Measurements from ENCODE around the gene PIK3CA. TPM values are rescaled to one million over a fixed set of nuclear protein-coding genes. Genes with fewer than 3 reads are reported as not detected.

PIK3CA gene
- polyA plus RNA-seq, 1 experiment: 21.4 TPM

GRCh38 chr3:179175358-179175757 is 27.2 kb downstream of the PIK3CA start:
- POLR2A ChIA-PET: no interaction called here
- DNase-seq (ENCODE audit: low read depth, low spot score): no peak
- no peaks in the 10 kb centered on the region for H3K27me3 ChIP-seq (ENCODE audit: control insufficient read depth, insufficient read depth, low read length)
- H3K9me3 ChIP-seq (ENCODE audit: control insufficient read depth, insufficient read depth, low read length): no peaks in the 10 kb centered on the region
- CTCF ChIA-PET: no interaction called here
- H3K27ac ChIP-seq (ENCODE audit: low read depth, low read length): no peak overlapping the region
- TF ChIP-seq CTCF (IDR thresholded peaks at IDR 0.05; ENCODE audit: low read depth, low read length): no peak
- H3K4me3 ChIP-seq (ENCODE audit: low read depth, low read length): no peak overlapping the region

- ChIA-PET POLR2A (interaction anchor here (0.9 kb wide), 1 partner anchor 19 kb away, joined by 3 read pairs; no protein-coding TSS in a partner anchor), CTCF (interaction anchor here (0.7 to 1.0 kb wide), 4 partner anchors 10 to 144 kb away, joined by 3 to 4 read pairs (median 4); no protein-coding TSS in a partner anchor)
- Histone ChIP-seq H3K4me3 (ENCODE audit: low read depth, low read length) (no peak overlapping the region), H3K27ac (ENCODE audit: low read depth, low read length) (no peak overlapping the region), H3K9me3 (ENCODE audit: control insufficient read depth, insufficient read depth, low read length) (no peaks in the 10 kb centered on the region), H3K27me3 (ENCODE audit: control insufficient read depth, insufficient read depth, low read length) (no peaks in the 10 kb centered on the region)
- no peak for TF ChIP-seq CTCF (IDR thresholded peaks at IDR 0.05; ENCODE audit: low read depth, low read length)
- DNase-seq (ENCODE audit: low read depth, low spot score): no peak
Measured at GRCh38 chr3:179177611-179178010, 29.5 kb downstream of the PIK3CA start.

- ChIA-PET CTCF (no interaction called here), POLR2A (no interaction called here)
- TF ChIP-seq CTCF (IDR thresholded peaks at IDR 0.05; ENCODE audit: low read depth, low read length): no peak
- no peaks in the 10 kb centered on the region for H3K27me3 ChIP-seq (ENCODE audit: control insufficient read depth, insufficient read depth, low read length)
- no peak overlapping the region for H3K4me3 ChIP-seq (ENCODE audit: low read depth, low read length)
- DNase-seq (ENCODE audit: low read depth, low spot score): no peak
- no peak overlapping the region for H3K27ac ChIP-seq (ENCODE audit: low read depth, low read length)
- H3K9me3 ChIP-seq (ENCODE audit: control insufficient read depth, insufficient read depth, low read length): no peaks in the 10 kb centered on the region
Measured at GRCh38 chr3:179179256-179179655, 31.1 kb downstream of the PIK3CA start.

- no peak for DNase-seq (ENCODE audit: low read depth, low spot score)
- no peak for TF ChIP-seq CTCF (IDR thresholded peaks at IDR 0.05; ENCODE audit: low read depth, low read length)
- Histone ChIP-seq H3K27me3 (ENCODE audit: control insufficient read depth, insufficient read depth, low read length) (no peaks in the 10 kb centered on the region), H3K27ac (ENCODE audit: low read depth, low read length) (no peak overlapping the region), H3K4me3 (ENCODE audit: low read depth, low read length) (no peak overlapping the region), H3K9me3 (ENCODE audit: control insufficient read depth, insufficient read depth, low read length) (no peaks in the 10 kb centered on the region)
- ChIA-PET CTCF (no interaction called here), POLR2A (no interaction called here)
Measured at GRCh38 chr3:179179979-179180759, 32.0 kb downstream of the PIK3CA start.

DNA sequence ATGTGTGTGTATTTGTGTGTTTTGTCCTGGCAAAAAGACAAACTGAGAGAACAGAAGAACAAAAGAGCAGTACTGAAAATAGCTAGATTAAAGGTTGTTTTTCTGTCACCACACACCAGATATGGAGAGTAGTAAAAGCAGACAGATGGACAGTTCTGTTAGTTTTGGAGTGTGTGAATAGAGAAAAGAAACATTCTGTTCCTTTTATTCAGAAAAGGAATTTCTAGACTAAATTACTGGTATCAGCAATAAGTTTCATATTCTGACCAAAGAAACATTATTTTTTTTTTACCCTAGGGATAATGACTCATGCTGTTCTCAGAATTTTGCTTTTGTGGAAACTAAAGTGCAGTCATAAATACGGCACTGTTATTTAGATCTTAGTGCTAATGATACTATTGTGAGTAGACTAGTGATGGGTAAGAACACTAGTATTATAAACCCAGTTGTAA is 32.9 kb downstream of the PIK3CA start:
- no peak for DNase-seq (ENCODE audit: low read depth, low spot score)
- CTCF ChIA-PET: no interaction called here
- no peak overlapping the region for H3K27ac ChIP-seq (ENCODE audit: low read depth, low read length)
- H3K9me3 ChIP-seq (ENCODE audit: control insufficient read depth, insufficient read depth, low read length): no peaks in the 10 kb centered on the region
- H3K27me3 ChIP-seq (ENCODE audit: control insufficient read depth, insufficient read depth, low read length): no peaks in the 10 kb centered on the region
- no peak overlapping the region for H3K4me3 ChIP-seq (ENCODE audit: low read depth, low read length)
- POLR2A ChIA-PET: no interaction called here
- no peak for TF ChIP-seq CTCF (IDR thresholded peaks at IDR 0.05; ENCODE audit: low read depth, low read length)
